Endothelial cell of umbilical vein (primary cell): ENCODE results near the gene JMJD6.

Experiments
- CTCF ChIP-seq, 2 donors: IDR thresholded peaks; 1 replicate in 1 of 2; 2 replicates in 1 of 2; pipeline ENCODE4 v1.5.1; 2011; ENCODE audit warnings: low read length in 2 of 2, mild to moderate bottlenecking in 2 of 2, moderate library complexity in 2 of 2, control low read depth in 1 of 2, inconsistent platforms in 1 of 2, low read depth in 1 of 2; ENCODE audit not compliant: insufficient read depth in 1 of 2; ENCODE audit errors: extremely low read depth in 1 of 2
- EZH2 ChIP-seq: IDR thresholded peaks from 2 replicates; pipeline ENCODE4 v1.6.1; 2012; ENCODE audit warnings: borderline replicate concordance, low read depth, mild to moderate bottlenecking, moderate library complexity, low read length, inconsistent platforms; ENCODE audit not compliant: severe bottlenecking
- FOS ChIP-seq: IDR thresholded peaks from 2 replicates; pipeline ENCODE4 v1.6.1; 2011; ENCODE audit warnings: mild to moderate bottlenecking, low read length, moderate library complexity, borderline replicate concordance; ENCODE audit not compliant: insufficient read depth
- GATA2 ChIP-seq: IDR thresholded peaks from 2 replicates; pipeline ENCODE4 v1.7.0; 2011; ENCODE audit warnings: low read depth, mild to moderate bottlenecking, moderate library complexity, mixed read lengths, low read length; ENCODE audit not compliant: insufficient read length, insufficient read depth
- JUN ChIP-seq: IDR thresholded peaks from 2 replicates; pipeline ENCODE4 v1.6.1; 2011; ENCODE audit warnings: borderline replicate concordance, low read depth; ENCODE audit not compliant: insufficient read length, insufficient read depth
- MAX ChIP-seq: IDR thresholded peaks from 2 replicates; pipeline ENCODE4 v1.6.1; 2011; ENCODE audit not compliant: insufficient read depth, insufficient read length
- MYC ChIP-seq: IDR thresholded peaks from one replicate; pipeline ENCODE4 v1.6.1; 2011; ENCODE audit warnings: mild to moderate bottlenecking, low read depth, low read length
- POLR2A ChIP-seq: IDR thresholded peaks from 2 replicates; pipeline ENCODE4 v1.6.1; 2012; ENCODE audit warnings: low read depth, mild to moderate bottlenecking, control low read depth, low read length
- POLR2AphosphoS5 ChIP-seq: IDR thresholded peaks from 2 replicates; pipeline ENCODE4 v1.6.1; 2012; ENCODE audit warnings: low read depth, mild to moderate bottlenecking, control low read depth, low read length, moderate library complexity; ENCODE audit not compliant: insufficient read depth

GRCh38 chr17:76720941-76721340 lies 5.5 kb downstream of the JMJD6 start:
- TF ChIP-seq POLR2A (no peak), EZH2 (no peak), CTCF (IDR thresholded peaks at IDR 0.05; ENCODE audit: extremely low read depth in 1 of 2, insufficient read depth in 1 of 2, low read depth in 1 of 2, low read length in 2 of 2) (no peak), POLR2AphosphoS5 (no peak), MYC (no peak), GATA2 (no peak), FOS (no peak), MAX (no peak), JUN (no peak)
